SW 1271 (cell line): ENCODE data around the gene PIP5K1B.

ENCODE experiments used
- DNase-seq, 2 experiments: peaks; one replicate each; lab custom pipeline; 2025; lab: John Stamatoyannopoulos, UW

The PIP5K1B gene

DNA sequence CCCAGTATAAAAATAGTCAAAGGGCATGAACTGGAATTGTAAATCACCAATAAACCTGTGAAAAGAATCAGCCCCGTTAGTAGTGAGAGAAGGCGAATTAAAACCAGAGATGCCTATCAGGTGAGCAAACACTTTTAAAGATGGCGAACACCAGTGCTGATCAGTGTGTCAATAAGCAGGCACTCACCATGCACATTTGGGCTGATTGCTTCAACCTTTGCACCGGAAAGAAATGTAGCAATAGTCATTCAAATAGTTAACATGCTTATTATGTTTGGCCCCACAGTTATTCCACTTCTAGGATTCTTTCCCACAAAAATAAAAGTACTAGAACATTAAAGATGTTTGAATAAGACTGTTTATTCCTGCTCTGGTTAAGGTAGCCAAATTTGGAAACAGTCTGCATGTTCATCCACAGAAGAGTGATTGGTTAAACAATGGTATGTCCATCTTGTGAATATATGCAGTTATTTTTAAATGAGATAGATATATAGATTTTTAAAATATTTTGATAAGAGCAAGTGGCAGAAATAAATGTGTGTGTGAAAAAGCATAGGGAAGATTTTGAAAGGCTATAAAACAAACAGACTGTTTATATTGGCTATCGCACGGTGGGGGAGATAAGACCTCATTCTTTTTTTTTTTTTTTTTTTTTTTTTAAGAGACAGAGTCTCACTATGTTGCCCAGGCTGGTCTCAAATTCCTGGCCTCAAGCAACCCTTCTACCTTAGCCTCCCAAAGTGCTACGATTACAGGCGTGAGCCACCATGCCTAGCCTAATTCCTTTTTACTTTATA is 112.2 kb downstream of the PIP5K1B start:
- no peak for DNase-seq

DNA sequence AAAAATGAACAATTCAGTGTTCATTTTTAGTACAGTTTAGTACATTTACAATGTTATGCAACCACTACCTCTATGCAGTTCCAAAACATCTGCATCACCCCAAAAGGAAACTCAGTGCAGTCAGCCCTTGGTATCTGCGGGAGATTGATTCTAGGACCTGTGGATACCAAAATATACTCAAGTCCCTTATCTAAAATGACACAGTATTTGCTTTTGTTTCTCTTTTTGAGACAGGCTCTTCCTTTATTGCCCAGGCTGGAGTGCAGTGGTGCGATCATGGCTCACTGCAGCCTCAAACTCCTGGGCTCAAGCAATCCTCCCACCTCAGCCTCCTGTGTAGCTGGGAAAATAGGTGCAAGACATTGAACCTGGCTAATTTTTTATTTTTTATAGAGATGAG is 114.0 kb downstream of the PIP5K1B start:
- DNase-seq = no peak

DNA sequence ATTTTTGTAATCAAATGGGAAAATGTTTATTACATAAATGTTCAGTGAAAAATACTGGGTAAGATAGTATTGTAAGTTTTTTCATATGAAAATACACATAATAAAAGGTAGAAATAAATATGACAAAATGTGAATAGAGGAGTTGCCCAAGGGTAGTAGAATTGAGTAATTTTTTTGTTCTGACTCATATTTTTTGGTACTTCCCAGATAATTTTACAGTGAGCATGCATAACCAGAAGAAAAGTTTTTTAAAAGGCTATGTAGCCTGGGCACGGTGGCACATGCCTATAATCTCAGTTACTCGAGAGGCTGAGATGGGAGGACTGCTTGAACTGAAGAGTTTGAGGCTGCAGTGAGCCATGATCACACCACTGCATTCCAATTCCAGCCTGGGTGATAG is 116.9 kb downstream of the PIP5K1B start:
- no peak for DNase-seq

DNA sequence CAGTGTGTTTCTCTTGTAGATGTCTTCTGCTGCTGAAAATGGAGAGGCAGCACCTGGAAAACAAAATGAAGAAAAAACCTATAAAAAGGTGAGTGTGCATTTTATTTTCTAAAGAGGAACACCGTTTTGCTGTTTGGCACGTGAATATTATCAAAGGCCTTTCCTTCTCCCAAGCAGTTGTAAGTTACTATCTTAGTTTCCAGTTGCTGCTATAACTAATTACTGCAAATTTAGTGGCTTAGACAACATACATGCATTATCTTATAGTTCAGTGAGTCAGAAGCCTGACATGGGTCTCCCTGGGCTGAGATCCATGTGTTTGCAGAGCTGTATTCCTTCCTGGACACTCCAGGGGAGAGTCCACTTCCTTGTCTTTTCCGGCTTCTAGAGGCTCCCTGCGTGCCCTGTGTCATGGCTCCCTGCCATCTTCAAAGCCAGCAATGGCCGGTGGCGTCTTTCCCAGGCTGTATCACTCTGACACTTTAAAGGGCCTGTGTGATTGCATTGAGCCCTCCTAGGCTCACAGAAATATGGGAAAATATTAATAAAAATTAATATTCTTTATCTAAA is 117.6 kb downstream of the PIP5K1B start:
- no peak for DNase-seq

GRCh38 chr9:68825762-68826472 is 120.9 kb downstream of the PIP5K1B start:
- no peak for DNase-seq

- DNase-seq = no peak
Measured at GRCh38 chr9:68827837-68828744, 123.1 kb downstream of the PIP5K1B start.

DNA sequence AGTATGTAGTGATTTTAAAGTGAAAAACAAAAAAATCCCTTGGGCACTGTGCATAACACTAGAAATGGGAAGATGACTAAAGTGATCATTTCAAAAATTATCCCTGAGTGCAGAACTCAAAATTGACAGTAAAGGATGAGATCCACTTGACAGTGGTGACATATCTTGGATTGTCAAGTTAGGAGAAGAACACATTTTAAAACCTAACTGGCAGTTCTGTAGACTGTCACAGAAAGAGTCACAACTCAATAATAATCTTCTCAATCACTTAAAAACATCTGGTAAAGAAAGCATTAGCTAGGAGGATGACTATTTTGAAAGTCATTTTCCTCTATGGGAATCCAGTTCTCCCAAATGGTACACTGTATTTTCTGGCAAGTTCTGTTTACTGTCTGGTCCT is 127.1 kb downstream of the PIP5K1B start:
- no peak for DNase-seq

DNA sequence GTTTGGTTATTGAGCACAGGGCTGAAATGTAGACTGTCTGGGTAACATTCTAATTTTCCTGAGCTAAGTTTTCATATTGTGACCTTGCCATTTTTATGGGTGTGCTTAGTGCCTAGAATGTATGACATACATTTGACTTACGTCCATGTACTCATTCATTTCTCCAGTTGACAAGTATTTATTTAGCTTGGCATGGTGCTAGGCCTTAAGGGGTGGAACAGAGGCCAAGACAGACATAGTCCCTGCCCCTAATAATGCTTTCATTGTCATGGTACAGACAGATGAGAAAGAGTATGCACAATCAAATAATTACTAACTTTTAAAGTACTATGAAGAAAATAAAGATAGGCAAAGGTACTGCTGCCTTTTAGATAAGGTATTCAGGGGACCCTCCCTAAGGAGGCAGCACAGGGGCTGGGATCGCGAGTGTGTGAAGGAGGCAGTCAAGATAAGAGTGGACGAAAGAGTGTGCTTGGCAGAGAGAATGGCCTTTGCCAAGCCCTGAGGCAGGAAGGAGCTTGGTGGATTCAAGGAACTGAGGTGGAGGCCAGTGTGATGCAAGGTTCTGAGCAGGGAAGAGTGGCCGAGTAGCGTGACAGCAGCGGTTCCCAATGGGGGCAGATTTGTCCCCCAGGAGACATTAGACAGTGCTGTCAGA is 128.0 kb downstream of the PIP5K1B start:
- no peak for DNase-seq

GRCh38 chr9:68834931-68835520 is 130.0 kb downstream of the PIP5K1B start:
- no peak for DNase-seq

GRCh38 chr9:68836788-68837187 is 131.7 kb downstream of the PIP5K1B start:
- no peak for DNase-seq

DNA sequence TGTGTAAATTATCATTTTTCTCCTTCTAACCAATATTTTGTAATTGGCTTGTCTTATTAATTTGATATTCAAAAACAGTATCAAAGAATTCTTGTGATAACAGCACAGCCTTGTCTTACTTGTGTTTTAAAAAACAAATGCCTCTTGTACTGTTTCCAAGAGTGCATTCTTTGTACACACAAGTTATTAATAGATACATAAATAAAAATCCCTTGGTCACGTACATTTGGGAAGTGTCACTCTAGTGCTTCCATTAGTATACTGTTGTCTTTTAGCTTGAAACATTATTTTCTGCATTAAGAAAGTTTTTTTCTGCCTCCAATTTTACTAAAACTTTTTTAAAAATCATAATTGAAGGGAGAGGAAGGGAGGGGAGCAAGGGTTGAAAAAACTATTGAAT is 133.2 kb downstream of the PIP5K1B start:
- DNase-seq = no peak

GRCh38 chr9:68841276-68842052 is 136.4 kb downstream of the PIP5K1B start:
- no peak for DNase-seq

- no peak for DNase-seq
Measured at GRCh38 chr9:68842568-68842967, 137.5 kb downstream of the PIP5K1B start.

DNA sequence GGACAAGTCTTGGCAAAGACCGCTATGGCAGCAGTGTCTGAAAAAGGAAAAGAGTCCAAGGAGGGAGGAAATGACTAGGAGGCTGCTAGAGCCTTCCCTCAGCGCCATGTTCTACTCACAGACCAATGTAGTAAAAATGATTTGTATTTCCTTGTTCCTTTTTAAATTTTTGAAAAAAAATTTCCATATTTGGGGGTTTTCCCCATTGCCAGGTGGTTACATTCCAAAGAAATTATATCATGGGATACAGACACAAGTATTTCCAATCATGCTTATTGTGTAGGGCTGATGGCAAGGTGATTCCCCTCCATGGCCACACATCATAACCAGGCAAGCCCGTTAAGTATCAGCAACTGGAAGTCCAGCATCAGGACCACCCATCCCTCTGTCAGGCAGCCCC is 138.2 kb downstream of the PIP5K1B start:
- DNase-seq = no peak

DNA sequence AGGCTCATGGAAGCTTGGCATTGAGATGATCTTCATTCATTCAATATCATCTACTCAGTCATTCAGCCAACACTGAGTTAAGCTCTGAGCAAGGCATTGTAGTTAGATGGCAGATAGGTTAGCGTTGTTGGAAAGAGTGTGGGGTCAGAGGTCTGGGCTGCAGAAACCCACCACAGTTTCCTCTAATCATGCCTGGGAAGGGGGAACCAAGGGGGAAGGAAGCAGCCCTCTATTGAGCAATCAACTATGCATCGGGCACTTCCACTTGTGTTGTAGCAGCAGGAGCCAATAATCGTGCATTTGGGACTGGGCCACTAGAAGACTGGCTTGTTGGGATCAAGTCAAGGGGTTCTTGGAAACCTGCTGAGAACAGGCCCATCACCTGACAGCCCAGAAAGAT is 139.1 kb downstream of the PIP5K1B start:
- no peak for DNase-seq

- peak in 1 of 2 experiments; percentile 22 for DNase-seq
Measured at GRCh38 chr9:68844631-68845612, 139.9 kb downstream of the PIP5K1B start.

- DNase-seq = no peak
Measured at GRCh38 chr9:68847765-68848164, 142.7 kb downstream of the PIP5K1B start.

- no peak for DNase-seq
Measured at GRCh38 chr9:68851657-68852056, 146.6 kb downstream of the PIP5K1B start.

DNA sequence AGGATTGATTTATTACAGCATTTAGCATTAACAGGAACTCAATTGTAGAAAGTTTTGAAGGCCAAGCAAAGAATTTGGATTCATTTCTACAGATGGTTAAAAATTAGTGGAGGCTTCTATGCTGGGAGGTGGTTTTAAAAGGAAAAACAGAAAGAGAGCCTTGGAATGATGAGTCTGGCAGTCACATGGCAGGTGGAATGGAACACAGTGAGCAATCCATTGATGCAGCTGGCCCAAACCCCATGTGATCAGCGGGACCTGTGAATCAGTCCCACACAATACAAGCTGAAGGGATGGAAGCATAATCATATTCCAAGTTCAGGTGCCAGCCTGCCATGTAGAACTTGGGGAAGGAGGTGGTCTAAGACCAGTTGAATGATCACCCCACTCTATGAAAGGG is 147.9 kb downstream of the PIP5K1B start:
- no peak for DNase-seq
